Right cardiac atrium (tissue), 5 donors: ENCODE results near the gene CR1. TPM values are rescaled to one million over a fixed set of nuclear protein-coding genes. Genes with fewer than 3 reads are reported as not detected.
"Not testable (repeated sequence)": the region's sequence is repeated elsewhere in the genome, so short reads cannot be mapped to it uniquely, and the experiment has no call there.

Experiments used
- ATAC-seq, 2 donors: fragments of 200-7000 bp; cut with Tn5 transposase; one replicate each; pipeline versions ENCODE4 v1.8.0 to v1.9.1; 2020; ENCODE audit warnings: moderate library complexity in 2 of 2, mild to moderate bottlenecking in 1 of 2
- DNase-seq, 3 donors: peaks; one replicate each; pipeline ENCODE4 v3.0.0-alpha.2; 2020
- H3K27ac ChIP-seq: one replicate; pipeline ENCODE4 v1.5.1; 2013; ENCODE audit warnings: mild to moderate bottlenecking, low read length, control low read depth, moderate library complexity
- H3K27me3 ChIP-seq: one replicate; pipeline ENCODE4 v1.6.1; 2013; ENCODE audit not compliant: control insufficient read depth, insufficient read depth
- H3K4me1 ChIP-seq: one replicate; pipeline ENCODE4 v1.6.1; 2013; ENCODE audit warnings: low read length; ENCODE audit not compliant: control insufficient read depth, insufficient read depth
- H3K4me3 ChIP-seq: one replicate; pipeline ENCODE4 v1.5.1; 2013; ENCODE audit warnings: low read length, control low read depth
- H3K9me3 ChIP-seq: one replicate; pipeline ENCODE4 v1.6.1; 2013; ENCODE audit warnings: low read length; ENCODE audit not compliant: control insufficient read depth
- WGBS: extraction: QIAGEN DNeasy Blood & Tissue Kit; methylation state at CpG from one replicate; pipeline ENCODE4 v1.1.7; 2013; 5-methylcytosine and 5-hydroxymethylcytosine counted together
- intact Hi-C, 4 donors: fragments of 100-400 bp; cut with DNase I; formaldehyde crosslinking; loops; one replicate each; pipeline versions ENCODE4 v1.11.0 to v1.14.0; 2022 to 2023
- polyA plus RNA-seq: library from polyadenylated mRNA; stranded (reverse); fragments of 200-250 nt; gene quantifications from one replicate; pipeline ENCODE4 v1.2.3, GENCODE V29; 2013
- total RNA-seq, 4 donors: library from RNA; stranded (reverse); fragmentation: NEBNext Ultra II Directional; extraction: Animal tissue kit (Norgen Biotek cat#: 25700); gene quantifications; one replicate each; pipeline ENCODE4 v1.2.1, GENCODE V29; 2021
- donor health status: healthy with polysubstance abuse.
- donor health status: DM: no; HTN: yes; CAD: no.
- donor health status: DM: no; HTN: no; CAD: no.
- donor health status: DM: no; HTN: yes; CAD: no; lungs with severe emphysema.
- donor health status: DM: yes; HTN: yes; CAD: no.

Gene CR1
- total and polyA plus RNA-seq, 5 donors, result 0.16 to 4.2 (median 3.0) TPM

DNA sequence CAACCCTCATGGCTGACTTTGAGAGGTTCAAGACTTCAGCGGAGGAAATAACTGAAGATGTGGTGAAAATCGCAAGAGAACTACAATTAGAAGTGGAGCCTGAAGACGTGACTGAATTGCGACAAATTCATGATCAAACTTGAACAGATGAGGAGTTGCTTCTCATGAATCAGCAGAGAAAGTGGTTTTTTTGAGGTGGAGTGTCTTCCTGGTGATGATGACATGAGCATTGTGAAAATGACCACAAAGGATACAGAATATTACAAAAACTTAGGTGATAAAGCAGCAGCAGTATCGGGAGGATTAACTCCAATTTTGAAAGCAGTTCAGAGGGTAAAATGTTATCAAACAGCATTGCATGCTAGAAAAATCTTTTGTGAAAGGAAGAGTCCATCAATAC, 40.3 kb downstream of the CR1 start:
- H3K27me3 ChIP-seq, ATAC-seq, H3K9me3 ChIP-seq, H3K27ac ChIP-seq, DNase-seq, H3K4me3 ChIP-seq, intact Hi-C loops, H3K4me1 ChIP-seq: not testable (repeated sequence)
- no CpG with 5 or more reads among the region's 5 CpGs for WGBS

DNA sequence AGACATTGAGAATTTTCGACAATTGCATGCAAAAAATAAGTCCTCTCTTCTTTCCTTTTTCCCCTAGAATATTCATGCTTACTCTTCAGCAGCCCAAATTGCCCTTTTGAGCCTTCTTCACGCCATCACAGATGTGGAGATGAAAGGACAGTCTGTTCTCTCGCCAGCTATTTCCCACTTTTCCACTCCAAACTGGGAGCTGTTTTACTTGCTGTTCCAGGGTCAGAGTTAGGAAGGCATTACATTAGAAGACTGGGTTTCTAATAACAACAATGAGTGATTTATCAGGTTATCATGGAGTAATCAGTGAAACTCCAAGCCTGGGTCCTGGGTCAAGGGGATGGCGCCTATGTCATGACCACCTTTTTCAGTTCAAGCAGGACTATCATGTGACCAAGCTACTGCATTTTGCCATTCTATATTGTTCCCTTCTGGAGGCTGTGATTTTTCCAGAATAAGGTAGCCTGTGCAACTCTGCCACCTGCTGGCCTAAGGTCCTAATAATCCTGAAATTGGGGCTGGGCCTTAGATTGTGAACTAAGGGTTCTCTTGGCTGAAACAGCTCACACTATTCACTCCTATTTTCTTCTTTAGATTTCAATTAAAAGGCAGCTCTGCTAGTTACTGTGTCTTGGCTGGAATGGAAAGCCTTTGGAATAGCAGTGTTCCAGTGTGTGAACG, 50.9 kb downstream of the CR1 start:
- H3K27ac ChIP-seq, DNase-seq, ATAC-seq, H3K4me3 ChIP-seq, H3K4me1 ChIP-seq, intact Hi-C loops, H3K9me3 ChIP-seq, H3K27me3 ChIP-seq: not testable (repeated sequence)
- no CpG with 5 or more reads among the region's 5 CpGs for WGBS

DNA sequence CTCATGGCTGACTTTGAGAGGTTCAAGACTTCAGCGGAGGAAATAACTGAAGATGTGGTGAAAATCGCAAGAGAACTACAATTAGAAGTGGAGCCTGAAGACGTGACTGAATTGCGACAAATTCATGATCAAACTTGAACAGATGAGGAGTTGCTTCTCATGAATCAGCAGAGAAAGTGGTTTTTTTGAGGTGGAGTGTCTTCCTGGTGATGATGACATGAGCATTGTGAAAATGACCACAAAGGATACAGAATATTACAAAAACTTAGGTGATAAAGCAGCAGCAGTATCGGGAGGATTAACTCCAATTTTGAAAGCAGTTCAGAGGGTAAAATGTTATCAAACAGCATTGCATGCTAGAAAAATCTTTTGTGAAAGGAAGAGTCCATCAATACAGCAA, 58.9 kb downstream of the CR1 start:
- H3K27me3 ChIP-seq, H3K4me1 ChIP-seq, ATAC-seq, H3K9me3 ChIP-seq, H3K27ac ChIP-seq, DNase-seq, H3K4me3 ChIP-seq, intact Hi-C loops: not testable (repeated sequence)
- WGBS, result no CpG with 5 or more reads among the region's 5 CpGs

DNA sequence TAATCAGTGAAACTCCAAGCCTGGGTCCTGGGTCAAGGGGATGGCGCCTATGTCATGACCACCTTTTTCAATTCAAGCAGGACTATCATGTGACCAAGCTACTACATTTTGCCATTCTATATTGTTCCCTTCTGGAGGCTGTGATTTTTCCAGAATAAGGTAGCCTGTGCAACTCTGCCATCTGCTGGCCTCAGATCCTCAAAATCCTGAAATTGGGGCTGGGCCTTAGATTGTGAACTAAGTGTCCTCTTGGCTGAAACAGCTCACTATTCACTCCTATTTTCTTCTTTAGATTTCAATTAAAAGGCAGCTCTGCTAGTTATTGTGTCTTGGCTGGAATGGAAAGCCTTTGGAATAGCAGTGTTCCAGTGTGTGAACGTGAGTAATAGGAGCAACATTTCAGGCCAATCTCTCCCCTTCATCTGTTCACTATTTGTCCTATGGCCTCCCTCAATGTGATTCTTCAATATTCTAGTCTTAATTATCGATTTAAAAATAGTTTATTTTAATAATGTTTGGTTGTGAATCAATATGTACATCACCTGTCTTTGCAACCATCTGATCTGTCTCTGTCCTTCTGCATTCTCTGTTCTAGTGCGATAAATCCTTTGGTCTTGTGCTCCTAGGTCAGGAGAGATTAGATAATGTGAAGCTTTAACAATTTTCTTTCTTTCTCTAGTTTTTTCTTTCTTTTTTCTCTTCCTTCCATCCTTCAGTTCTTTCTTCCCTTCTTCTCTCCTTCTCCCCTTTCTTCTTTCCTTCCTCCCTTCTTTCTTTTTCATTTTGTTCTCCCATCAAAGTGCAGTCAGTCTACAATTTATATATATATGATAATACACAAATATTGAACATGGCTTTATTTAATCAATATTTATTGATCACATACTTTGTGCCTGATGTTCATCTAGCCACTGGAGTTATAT, 69.8 kb downstream of the CR1 start:
- Histone ChIP-seq H3K4me3 (no peak overlapping the region), H3K4me1 (no peaks in the 10 kb centered on the region), H3K9me3 (no peaks in the 10 kb centered on the region), H3K27me3 (no peaks in the 10 kb centered on the region), H3K27ac (no peak overlapping the region)
- DNase-seq (no peak), ATAC-seq (no peak)
- intact Hi-C loops, result no loop called here
- WGBS, result 61% methylated on average over 4 of the region's 4 CpGs

DNA sequence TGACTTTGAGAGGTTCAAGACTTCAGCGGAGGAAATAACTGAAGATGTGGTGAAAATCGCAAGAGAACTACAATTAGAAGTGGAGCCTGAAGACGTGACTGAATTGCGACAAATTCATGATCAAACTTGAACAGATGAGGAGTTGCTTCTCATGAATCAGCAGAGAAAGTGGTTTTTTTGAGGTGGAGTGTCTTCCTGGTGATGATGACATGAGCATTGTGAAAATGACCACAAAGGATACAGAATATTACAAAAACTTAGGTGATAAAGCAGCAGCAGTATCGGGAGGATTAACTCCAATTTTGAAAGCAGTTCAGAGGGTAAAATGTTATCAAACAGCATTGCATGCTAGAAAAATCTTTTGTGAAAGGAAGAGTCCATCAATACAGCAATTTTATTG, 76.0 kb downstream of the CR1 start:
- intact Hi-C loops, H3K4me1 ChIP-seq, H3K27me3 ChIP-seq, DNase-seq, H3K4me3 ChIP-seq, ATAC-seq, H3K27ac ChIP-seq, H3K9me3 ChIP-seq: not testable (repeated sequence)
- no CpG with 5 or more reads among the region's 5 CpGs for WGBS

DNA sequence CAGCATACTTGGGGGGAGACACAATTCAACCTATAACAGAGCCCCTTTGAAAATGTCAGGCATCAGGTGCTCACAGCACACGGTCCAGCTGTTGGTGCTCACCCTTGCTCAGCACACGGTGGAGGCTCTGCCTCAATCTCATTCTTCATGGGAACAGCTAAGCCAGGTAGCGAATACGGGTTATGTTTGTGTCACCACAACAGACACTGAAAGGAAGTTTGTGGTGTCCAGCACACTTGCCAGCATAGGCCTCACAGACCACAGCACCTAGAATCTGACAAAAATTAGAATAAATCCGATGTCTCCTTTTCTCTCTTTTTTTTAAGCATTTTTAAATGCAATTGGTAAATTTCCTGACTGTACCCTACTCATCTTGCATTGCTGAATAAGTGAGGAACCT, 77.1 kb downstream of the CR1 start:
- DNase-seq, H3K27me3 ChIP-seq, H3K4me3 ChIP-seq, H3K9me3 ChIP-seq, intact Hi-C loops, ATAC-seq, H3K27ac ChIP-seq, H3K4me1 ChIP-seq: not testable (repeated sequence)
- WGBS, result 82% methylated on average over 5 of the region's 5 CpGs

DNA sequence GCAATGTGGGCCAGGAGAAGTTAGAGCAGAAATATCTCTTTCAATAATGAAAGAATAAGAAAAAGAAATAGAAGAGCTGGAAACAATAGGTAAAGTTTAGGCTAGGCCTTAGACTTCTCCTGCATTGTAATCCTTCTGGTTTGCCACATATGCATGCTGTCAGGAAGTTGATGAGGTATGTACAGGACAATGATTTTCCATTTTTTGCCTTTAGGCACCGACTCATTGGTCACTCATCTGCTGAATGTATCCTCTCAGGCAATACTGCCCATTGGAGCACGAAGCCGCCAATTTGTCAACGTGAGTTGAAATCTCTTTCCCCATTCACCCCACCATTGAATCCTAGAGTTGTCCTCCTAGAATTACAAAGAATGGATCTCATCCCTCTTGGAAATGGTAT, 79.4 kb downstream of the CR1 start:
- H3K9me3 ChIP-seq, H3K4me1 ChIP-seq, H3K4me3 ChIP-seq, H3K27me3 ChIP-seq, H3K27ac ChIP-seq, intact Hi-C loops, DNase-seq, ATAC-seq: not testable (repeated sequence)
- 91% methylated on average over 4 of the region's 4 CpGs for WGBS

DNA sequence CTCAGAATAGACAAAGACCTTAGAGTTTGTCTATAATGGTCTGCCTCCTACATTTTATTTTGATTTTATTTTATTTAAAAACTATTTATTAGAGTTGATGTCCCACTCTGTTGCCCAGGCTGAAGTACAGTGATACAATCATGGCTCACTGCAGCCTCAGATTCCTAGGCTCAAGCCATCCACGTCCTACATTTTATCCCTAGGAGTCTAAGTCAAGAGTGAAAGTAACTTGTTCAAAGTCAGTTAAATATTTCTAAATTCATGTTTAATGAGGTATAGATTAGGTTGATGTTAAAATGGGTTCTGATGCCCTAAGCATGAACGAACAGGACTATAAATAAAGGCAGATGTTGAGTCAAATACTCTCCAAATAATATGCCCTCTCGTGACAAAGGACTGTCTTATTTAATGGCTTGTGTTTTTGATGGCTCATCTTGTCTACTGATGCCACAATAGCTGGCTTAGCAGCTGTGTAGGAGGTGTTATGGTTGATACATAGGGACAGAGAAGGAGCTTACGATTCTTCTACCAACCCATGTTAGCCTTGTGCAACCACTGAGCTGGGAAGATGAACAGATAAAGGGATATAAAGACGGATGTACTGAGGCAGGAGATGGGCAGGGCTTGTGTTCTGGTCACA, 83.0 kb downstream of the CR1 start:
- H3K27me3 ChIP-seq, result no peaks in the 10 kb centered on the region
- no peak for ATAC-seq
- 50% methylated on average over 5 of the region's 5 CpGs for WGBS
- intact Hi-C loops, result no loop called here
- H3K27ac ChIP-seq, result no peak overlapping the region
- no peaks in the 10 kb centered on the region for H3K9me3 ChIP-seq
- DNase-seq, result no peak
- H3K4me1 ChIP-seq, result no peaks in the 10 kb centered on the region
- H3K4me3 ChIP-seq, result no peak overlapping the region

DNA sequence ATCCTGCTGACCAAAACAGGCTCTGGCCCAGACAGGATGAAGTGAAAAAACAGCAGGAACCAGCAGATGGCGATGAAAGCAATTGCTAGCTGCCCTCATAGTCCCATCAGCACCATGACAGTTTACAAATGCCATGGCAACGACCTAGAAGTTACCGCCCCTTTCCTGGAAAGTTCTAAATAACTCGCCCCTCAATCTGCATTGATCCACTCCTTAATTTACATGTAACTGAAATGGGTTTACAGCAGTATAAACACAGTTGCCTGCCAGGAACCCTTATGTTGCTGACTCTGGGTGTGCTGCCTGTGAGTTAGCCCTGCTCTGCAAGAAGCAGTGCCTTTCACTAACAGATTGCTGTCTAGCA, 83.5 kb downstream of the CR1 start:
- ATAC-seq (peak; percentile 68 to 70), DNase-seq (peak in 2 of 3 donors; percentile 18 to 51)
- intact Hi-C loops, result no loop called here
- WGBS, result 5% methylated on average over 4 of the region's 4 CpGs
- Histone ChIP-seq H3K9me3 (no peaks in the 10 kb centered on the region), H3K27me3 (no peaks in the 10 kb centered on the region), H3K27ac (no peak overlapping the region), H3K4me3 (no peak overlapping the region), H3K4me1 (no peaks in the 10 kb centered on the region)

DNA sequence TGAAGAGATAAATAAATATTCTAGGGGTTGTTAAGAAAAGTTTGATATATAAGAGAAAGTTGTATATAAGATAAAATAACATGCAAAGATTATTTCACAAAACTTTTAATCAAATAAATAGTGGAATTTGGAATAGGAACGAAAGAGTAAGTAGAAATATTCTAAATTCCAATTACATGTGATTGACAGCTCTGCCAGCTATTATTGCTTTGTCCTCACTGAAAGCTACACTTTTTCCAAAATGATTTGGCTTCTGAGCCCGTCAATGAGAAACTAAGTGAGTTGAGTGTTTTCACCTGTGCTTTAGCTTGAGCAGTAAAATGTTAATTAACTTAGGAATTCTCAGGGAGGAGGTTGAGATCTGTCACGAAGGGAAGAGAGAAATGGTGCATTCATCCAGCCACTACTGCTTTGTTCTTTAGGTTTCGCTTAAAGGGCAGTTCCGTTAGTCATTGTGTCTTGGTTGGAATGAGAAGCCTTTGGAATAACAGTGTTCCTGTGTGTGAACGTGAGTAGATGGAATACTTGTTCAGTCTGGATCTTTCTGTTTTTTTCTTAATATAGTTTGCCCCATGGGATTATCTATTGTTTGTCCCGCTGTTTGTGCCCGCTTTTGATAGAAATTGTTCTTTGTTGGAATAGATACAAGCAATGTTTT, 85.7 kb downstream of the CR1 start:
- Histone ChIP-seq H3K27ac (no peak overlapping the region), H3K9me3 (no peaks in the 10 kb centered on the region), H3K4me1 (no peaks in the 10 kb centered on the region), H3K27me3 (no peaks in the 10 kb centered on the region), H3K4me3 (no peak overlapping the region)
- 66% methylated on average over 8 of the region's 8 CpGs for WGBS
- DNase-seq, result no peak
- ATAC-seq, result no peak
- intact Hi-C loops, result no loop called here

DNA sequence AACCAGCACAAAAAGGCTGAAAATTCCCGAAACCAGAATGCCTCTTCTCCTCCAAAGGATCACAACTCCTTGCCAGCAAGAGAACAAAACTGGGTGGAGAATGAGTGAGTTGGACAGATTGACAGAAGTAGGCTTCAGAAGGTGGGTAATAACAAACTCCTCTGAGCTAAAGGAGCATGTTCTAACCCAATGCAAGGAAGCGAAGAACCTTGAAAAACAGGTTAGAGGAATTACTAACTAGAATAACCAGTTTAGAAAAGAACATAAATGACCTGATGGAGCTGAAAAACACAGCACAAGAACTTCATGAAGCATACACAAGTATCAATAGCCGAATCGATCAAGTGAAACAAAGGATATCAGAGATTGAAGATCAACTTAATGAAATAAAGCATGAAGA, 93.5 kb downstream of the CR1 start:
- H3K27me3 ChIP-seq, intact Hi-C loops, H3K27ac ChIP-seq, H3K9me3 ChIP-seq, H3K4me3 ChIP-seq, H3K4me1 ChIP-seq, ATAC-seq, DNase-seq: not testable (repeated sequence)
- 96% methylated on average over 4 of the region's 4 CpGs for WGBS
